HepG2 (cell line): ENCODE measurements around the gene LAMB2. TPM values are rescaled to one million over a fixed set of nuclear protein-coding genes. Genes with fewer than 3 reads are reported as not detected.

Experiments
- ATAC-seq: fragments of 200-7000 bp; cut with Tn5 transposase; 3 replicates; pipeline ENCODE4 v1.9.1; 2020; ENCODE audit warnings: mild to moderate bottlenecking, moderate library complexity
- BruUV-seq: library from RNA; stranded (reverse); fragments of 400-500 nt; replicated peaks from 2 replicates; lab custom pipeline; 2021; lab: Mats Ljungman, UMichigan
- CTCF ChIA-PET: fragments of 300-600 bp; formaldehyde crosslinking; extraction: SDS; loops from one replicate; lab custom pipeline; 2021; ENCODE audit warnings: low total read pairs, inconsistent platforms, low intra/inter-chr PET ratio; lab: Yijun Ruan, JAX
- POLR2A ChIA-PET: fragments of 350-600 bp; sonication (Branson Sonifier 250); formaldehyde crosslinking; loops from one replicate; lab custom pipeline; 2020; ENCODE audit warnings: antibody characterized with exemption, inconsistent platforms; lab: Yijun Ruan, JAX
- DNase-seq: peaks from one replicate; pipeline ENCODE4 v3.0.0-alpha.2; 2015; ENCODE audit warnings: low spot score
- FAIRE-seq: peaks from 3 replicates; lab custom pipeline; 2011; peaks lifted over from hg19 to GRCh38; lab: Jason Lieb, UNC
- H2AFZ ChIP-seq: one replicate; pipeline ENCODE4 v1.6.1; 2011; ENCODE audit warnings: low read length, inconsistent platforms
- H3K27ac ChIP-seq: fragments of 300-600 bp; 3 replicates; pipeline ENCODE4 v1.8.0; 2011; ENCODE audit warnings: mixed run types, mild to moderate bottlenecking, mixed read lengths, low read length, inconsistent platforms; ENCODE audit not compliant: insufficient read depth; ENCODE audit errors: extremely low read length
- H3K27me3 ChIP-seq, 2 experiments: fragments of 200-600 bp in 1 of 2; 2 replicates in 1 of 2; 3 replicates in 1 of 2; pipeline versions ENCODE4 v1.6.0 to v1.8.0; 2011; ENCODE audit warnings: low read length in 2 of 2, mild to moderate bottlenecking in 2 of 2, moderate library complexity in 2 of 2, inconsistent platforms in 1 of 2; ENCODE audit not compliant: insufficient read depth in 2 of 2, control insufficient read depth in 1 of 2
- H3K36me3 ChIP-seq, 2 experiments: fragments of 200-600 bp in 1 of 2; replicated peaks in 1 of 2; 2 replicates in 1 of 2; 3 replicates in 1 of 2; pipeline versions ENCODE4 v1.5.1 to v1.8.0; 2011; ENCODE audit warnings: low read length in 2 of 2, inconsistent platforms in 1 of 2; ENCODE audit not compliant: insufficient read depth in 2 of 2, control insufficient read depth in 1 of 2
- H3K4me1 ChIP-seq: 2 replicates; pipeline ENCODE4 v1.5.1; 2012; ENCODE audit warnings: low read length, inconsistent platforms; ENCODE audit not compliant: insufficient read depth
- H3K4me2 ChIP-seq: 2 replicates; pipeline ENCODE4 v1.6.0; 2011; ENCODE audit warnings: low read depth, low read length, inconsistent platforms
- H3K4me3 ChIP-seq, 3 experiments: fragments of 200-600 bp in 1 of 3; sonication (generic), shearing (Covaris generic) in 1 of 3; replicated peaks in 1 of 3; 2 replicates each; pipeline ENCODE4 v1.5.1; 2011 to 2016; ENCODE audit warnings: low read length in 3 of 3, inconsistent platforms in 2 of 3, low read depth in 2 of 3, mild to moderate bottlenecking in 2 of 3, control low read depth in 1 of 3, mixed read lengths in 1 of 3; ENCODE audit not compliant: insufficient read depth in 1 of 3
- H3K79me2 ChIP-seq: one replicate; pipeline ENCODE4 v1.6.1; 2011; ENCODE audit warnings: low read length, inconsistent platforms; ENCODE audit not compliant: insufficient read depth
- H3K9ac ChIP-seq: 2 replicates; pipeline ENCODE4 v1.6.0; 2011; ENCODE audit warnings: mild to moderate bottlenecking, low read depth, low read length, inconsistent platforms; ENCODE audit not compliant: insufficient read depth
- H3K9me3 ChIP-seq: 2 replicates; pipeline ENCODE4 v1.5.1; 2012; ENCODE audit warnings: mild to moderate bottlenecking, low read length
- H4K20me1 ChIP-seq: 2 replicates; pipeline ENCODE4 v1.6.0; 2011; ENCODE audit warnings: inconsistent platforms, mild to moderate bottlenecking, low read length, moderate library complexity; ENCODE audit not compliant: insufficient read depth
- ETS1 ChIP-seq: sonication (generic); formaldehyde crosslinking; IDR thresholded peaks from 2 replicates; pipeline ENCODE4 v1.4.0; 2020; ENCODE audit warnings: missing genetic modification reagents
- FOXJ3 ChIP-seq: sonication (generic); formaldehyde crosslinking; IDR thresholded peaks from 2 replicates; pipeline ENCODE4 v1.4.0; 2020; ENCODE audit warnings: missing genetic modification reagents, mild to moderate bottlenecking, borderline replicate concordance
- GABPA ChIP-seq, 2 experiments: IDR thresholded peaks; 2 replicates each; pipeline ENCODE4 v1.6.1; 2011 to 2016; ENCODE audit warnings: low read depth in 2 of 2, low read length in 1 of 2, missing biosample characterization in 1 of 2, missing genetic modification characterization in 1 of 2
- GATAD1 ChIP-seq: IDR thresholded peaks from 2 replicates; pipeline ENCODE4 v1.6.1; 2016; ENCODE audit warnings: missing genetic modification reagents, missing compliant biosample characterization
- HNRNPK ChIP-seq: fragments of 200-400 bp; formaldehyde crosslinking; IDR thresholded peaks from 2 replicates; pipeline ENCODE4 v1.6.1; 2018; ENCODE audit warnings: low read length, low read depth, moderate library complexity, mild to moderate bottlenecking; ENCODE audit not compliant: poor library complexity, severe bottlenecking
- HNRNPL ChIP-seq: fragments of 200-400 bp; formaldehyde crosslinking; IDR thresholded peaks from 2 replicates; pipeline ENCODE4 v1.6.1; 2017; ENCODE audit warnings: mild to moderate bottlenecking, low read depth, low read length
- HNRNPLL ChIP-seq: fragments of 200-400 bp; formaldehyde crosslinking; IDR thresholded peaks from 2 replicates; pipeline ENCODE4 v1.6.1; 2017; ENCODE audit warnings: mild to moderate bottlenecking, low read depth, low read length; ENCODE audit not compliant: poor library complexity, severe bottlenecking
- MXI1 ChIP-seq: IDR thresholded peaks from 3 replicates; pipeline ENCODE4 v1.6.1; 2012; ENCODE audit warnings: low read depth, low read length, inconsistent platforms, borderline replicate concordance
- NCOR1 ChIP-seq: fragments of 200-600 bp; sonication (generic); IDR thresholded peaks from 2 replicates; pipeline ENCODE4 v1.7.0; 2017; ENCODE audit warnings: antibody characterized with exemption, low read length, borderline replicate concordance
- POLR2AphosphoS5 ChIP-seq: IDR thresholded peaks from 2 replicates; pipeline ENCODE4 v1.6.1; 2012; ENCODE audit warnings: low read depth, low read length
- RBFOX2 ChIP-seq: fragments of 200-400 bp; formaldehyde crosslinking; IDR thresholded peaks from 2 replicates; pipeline ENCODE4 v1.6.1; 2017; ENCODE audit warnings: low read depth, mild to moderate bottlenecking, low read length
- SAP130 ChIP-seq: IDR thresholded peaks from 2 replicates; pipeline ENCODE4 v1.6.1; 2016; ENCODE audit warnings: low read depth
- SOX13 ChIP-seq, 3 experiments: fragments of 450-650 bp in 1 of 3; sonication (generic) in 1 of 3; formaldehyde crosslinking in 1 of 3; IDR thresholded peaks in 2 of 3; conservative IDR thresholded peaks in 1 of 3; 2 replicates each; pipeline versions ENCODE4 v1.5.0 to v1.6.1; 2016 to 2020; ENCODE audit warnings: antibody characterized with exemption in 1 of 3, mild to moderate bottlenecking in 1 of 3, missing compliant biosample characterization in 1 of 3, missing genetic modification reagents in 1 of 3, moderate library complexity in 1 of 3
- STAT5B ChIP-seq: sonication (generic); formaldehyde crosslinking; IDR thresholded peaks from 2 replicates; pipeline ENCODE4 v1.4.0; 2020; ENCODE audit warnings: missing genetic modification reagents
- TFDP2 ChIP-seq: sonication (generic); formaldehyde crosslinking; IDR thresholded peaks from 2 replicates; pipeline ENCODE4 v1.4.0; 2020; ENCODE audit warnings: missing genetic modification reagents
- YY1 ChIP-seq: IDR thresholded peaks from 2 replicates; pipeline ENCODE4 v1.6.1; 2011; ENCODE audit warnings: low read length, low read depth, moderate library complexity, mild to moderate bottlenecking; ENCODE audit not compliant: insufficient read depth, insufficient replicate concordance
- ZFY ChIP-seq: sonication (generic); formaldehyde crosslinking; IDR thresholded peaks from 2 replicates; pipeline ENCODE4 v1.4.0; 2020; ENCODE audit warnings: missing genetic modification reagents
- ZNF3 ChIP-seq: IDR thresholded peaks from 2 replicates; pipeline ENCODE4 v1.7.0; 2017; ENCODE audit warnings: inconsistent platforms
- WGBS: methylation state at CpG from one replicate; pipeline ENCODE4 v1.1.6; 2017; ENCODE audit warnings: low lambda C conversion rate; 5-methylcytosine and 5-hydroxymethylcytosine counted together
- in situ Hi-C: cut with HindIII; loops from 2 replicates; pipeline ENCODE4 v1.10.0; 2017; ENCODE audit warnings: low pct_unique_long_range_greater_than_20kb; ENCODE audit not compliant: extremely low pct_ligation_motif_present
- intact Hi-C: fragments of 100-400 bp; cut with micrococcal nuclease; formaldehyde crosslinking; loops from one replicate; pipeline ENCODE4 v1.10.0; 2022; ENCODE audit not compliant: unreplicated experiment
- polyA plus RNA-seq, 8 experiments: library from polyadenylated mRNA; depleted of rRNA in 3 of 8; stranded (reverse) in 7 of 8; unstranded in 1 of 8; fragments of >200 nt; fragmentation: Illumina TruSeq in 4 of 8; extraction: Trizol in 4 of 8; gene quantifications; 2 replicates each; pipeline versions ENCODE4 v1.2.1 to v1.2.3, GENCODE V29; 2011 to 2016; ENCODE audit warnings: low read depth in 4 of 8, missing spikeins in 1 of 8, mixed read lengths in 1 of 8; ENCODE audit not compliant: insufficient read depth in 1 of 8
- total RNA-seq, 5 experiments: library from RNA; depleted of rRNA; stranded (reverse); fragments of >200 nt; fragmentation: Illumina TruSeq; extraction: Trizol; gene quantifications; 2 replicates each; pipeline ENCODE4 v1.2.3, GENCODE V29; 2016; ENCODE audit warnings: low read depth in 1 of 5

LAMB2 gene
- total and polyA plus RNA-seq, 2 of the 13 experiments (the other 11 are each of a cell fraction or from before 2014, with no cell fraction given): 208 to 443 TPM

GRCh38 chr3:49134471-49135265 lies 1.8 kb upstream of the LAMB2 start (continued):
- TF ChIP-seq ETS1 (CRISPR knock-in tag) (no peak), GABPA (IDR thresholded peaks at IDR 0.05; ENCODE audit: low read depth, low read length) (no peak), GABPA (CRISPR knock-in tag; IDR thresholded peaks at IDR 0.05; ENCODE audit: low read depth) (peak; percentile 34)

DNA sequence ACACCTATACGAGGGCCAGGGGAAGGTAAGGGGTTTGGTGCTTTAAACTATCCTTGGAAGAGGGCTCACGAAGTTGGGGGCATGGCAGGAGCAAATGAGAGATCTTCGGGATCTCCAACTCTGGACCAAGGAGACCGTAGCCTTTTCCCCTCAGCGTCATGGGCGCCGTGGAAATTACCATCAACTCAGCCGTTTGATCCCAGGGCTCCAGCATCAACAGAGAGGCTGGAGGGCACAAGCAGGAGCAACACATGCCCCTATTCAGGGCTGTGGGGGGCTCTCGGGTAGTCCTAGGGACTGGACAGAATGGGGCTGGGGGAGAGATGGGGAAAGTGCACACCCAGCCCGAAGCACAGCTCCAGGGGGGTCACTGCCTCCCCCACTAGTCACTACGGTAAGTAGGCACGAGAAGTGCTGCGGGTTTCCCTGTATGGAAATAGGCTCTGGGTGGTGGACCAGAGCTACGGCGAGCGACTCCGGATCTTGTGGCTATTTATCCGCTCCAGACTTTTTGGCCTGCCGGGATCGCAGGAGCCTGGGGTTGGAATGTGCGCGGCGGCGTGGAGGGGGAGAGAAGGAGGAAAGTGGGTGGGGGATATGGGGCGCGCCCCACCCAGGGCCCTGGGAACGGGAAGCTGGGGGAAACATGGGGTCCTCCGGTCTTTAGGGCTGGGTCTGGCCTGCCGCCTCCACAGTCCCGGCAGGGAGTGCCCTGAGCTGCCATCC lies 539 bp upstream of the LAMB2 start:
- no peaks in the 10 kb centered on the region for H4K20me1 ChIP-seq
- no peak for TF ChIP-seq ZNF3 (CRISPR knock-in tag)
- TF ChIP-seq GATAD1: peak; percentile 34; the same call in 1 of the 2 replicates
- TF ChIP-seq NCOR1: no peak
- TF ChIP-seq RBFOX2: peak; percentile 59
- TF ChIP-seq SAP130: peak; percentile 31
- TF ChIP-seq POLR2AphosphoS5: peak; percentile 56
- no peak for TF ChIP-seq ZFY (CRISPR knock-in tag)
- no peak for TF ChIP-seq FOXJ3 (CRISPR knock-in tag)
- TF ChIP-seq HNRNPK: peak; percentile 34
- TF ChIP-seq YY1: peak; percentile 79
- no peak for TF ChIP-seq STAT5B (CRISPR knock-in tag)
- TF ChIP-seq HNRNPL: peak; percentile 70; the same call in 1 of the 2 replicates
- peak; percentile 43 for TF ChIP-seq HNRNPLL
- TF ChIP-seq TFDP2 (CRISPR knock-in tag): peak; percentile 38; the same call in 1 of the 2 replicates
- peak; percentile 72; the same call in 1 of the 3 replicates for TF ChIP-seq MXI1
- 0 out of 2 replicates have a peak, but pooled peaks have one; percentile 33 for TF ChIP-seq SOX13 (IDR thresholded peaks at IDR 0.05)
- TF ChIP-seq SOX13 (CRISPR knock-in tag; conservative IDR thresholded peaks at IDR 0.05 in 1 of 2, IDR thresholded peaks at IDR 0.05 in 1 of 2): no peak

More for the DNA sequence above, 539 bp upstream of the LAMB2 start:
- Histone ChIP-seq H3K36me3 (peaks cover 5 to 10% of the 10 kb centered on the region in 2 experiments; a peak in 2 of 5 replicates), H3K4me3 (peak overlapping the region; percentile 72 to 78 (median 77)), H3K27ac (peak overlapping the region; percentile 80), H3K27me3 (no peaks in the 10 kb centered on the region), H3K4me1 (peaks cover 39% of the 10 kb centered on the region), H2AFZ (peak overlapping the region; percentile 99), H3K79me2 (peaks cover 15% of the 10 kb centered on the region), H3K9ac (peak overlapping the region; percentile 75), H3K9me3 (no peaks in the 10 kb centered on the region), H3K4me2 (peak overlapping the region; percentile 97)
- ChIA-PET POLR2A (interaction anchor here (0.6 to 8.5 kb wide), 19 partner anchors 9 to 660 kb away, joined by 3 to 110 read pairs (median 6); partner anchors contain the start of genes GPX1, IMPDH2, KLHDC8B and NDUFAF3), CTCF (no interaction called here)
- peak; percentile 80 for DNase-seq
- 0% methylated on average over 6 of the region's 30 CpGs for WGBS
- TSS peak; percentile 79 for BruUV-seq
- intact Hi-C loops: loop anchor here (5.0 kb wide), 1 partner anchor 41 kb away; the partner anchor contains the start of gene QRICH1
- no peak for FAIRE-seq
- ATAC-seq: peak; percentile 60
- in situ Hi-C loops: no loop called here
